Measurements from ENCODE around the gene CBFA2T3. TPM values are rescaled to one million over a fixed set of nuclear protein-coding genes. Genes with fewer than 3 reads are reported as not detected.

The CBFA2T3 gene
- total RNA-seq, 1 experiment from 2014 or later: not detected

DNA sequence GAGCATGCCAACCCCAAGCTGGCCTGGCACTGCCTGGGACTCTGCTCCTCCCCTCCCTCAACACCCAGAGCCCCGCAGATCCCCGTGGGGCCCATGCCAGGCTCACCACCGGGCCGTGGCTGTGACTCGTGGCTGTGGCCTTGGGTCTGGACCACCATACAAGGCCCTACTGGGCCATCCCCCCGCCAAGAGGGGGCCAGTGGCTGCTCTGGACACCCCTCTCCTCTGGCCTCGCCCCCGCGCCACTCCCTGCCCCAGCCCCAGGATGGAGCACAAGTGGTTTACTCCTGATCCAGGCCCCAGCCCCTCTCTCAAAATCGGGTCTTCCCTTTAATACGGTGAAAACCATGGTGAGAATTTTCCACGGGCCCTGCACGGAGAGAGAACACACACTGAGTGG is 113.6 kb downstream of the CBFA2T3 start:
- no peak for DNase-seq (ENCODE audit: low spot score)

GRCh38 chr16:88862968-88863367 is 114.0 kb downstream of the CBFA2T3 start:
- no peak for DNase-seq (ENCODE audit: low spot score)

GRCh38 chr16:88861359-88861758 is 115.6 kb downstream of the CBFA2T3 start:
- no peak for DNase-seq (ENCODE audit: low spot score)

DNA sequence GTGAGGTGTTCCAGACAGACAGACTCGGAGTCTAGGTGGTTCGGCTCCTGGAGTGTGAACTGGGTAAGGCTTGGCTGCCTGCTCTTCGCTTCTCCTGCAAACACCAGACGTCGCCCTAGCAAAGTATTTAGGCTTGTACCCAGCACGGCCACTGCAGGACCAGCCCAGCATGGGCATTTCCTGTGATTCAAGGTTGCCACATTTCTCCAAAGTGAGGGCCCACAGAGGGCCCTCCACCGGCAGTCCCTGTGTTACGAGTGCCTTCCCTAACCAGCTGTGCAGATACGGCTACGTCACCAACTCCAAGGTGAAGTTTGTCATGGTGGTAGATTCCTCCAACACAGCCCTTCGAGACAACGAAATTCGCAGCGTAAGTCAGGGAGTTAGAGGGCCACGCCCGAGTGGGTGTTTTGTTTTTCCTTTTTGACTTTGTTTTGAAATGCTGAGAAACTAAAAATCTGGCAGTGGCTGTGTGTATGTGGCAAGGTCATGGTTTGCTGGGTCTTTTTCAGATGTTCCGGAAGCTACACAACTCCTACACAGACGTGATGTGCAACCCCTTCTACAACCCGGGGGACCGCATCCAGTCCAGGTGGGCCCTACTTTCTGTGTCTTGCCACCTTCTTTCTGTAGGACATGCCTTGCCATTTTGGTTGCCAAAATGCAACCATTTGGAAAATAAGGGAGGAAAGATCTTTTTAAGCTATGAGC is 117.5 kb downstream of the CBFA2T3 start:
- DNase-seq (ENCODE audit: low spot score): no peak

- peak; percentile 48 for DNase-seq (ENCODE audit: low spot score)
Observed at GRCh38 chr16:88857728-88858339, 119.2 kb downstream of the CBFA2T3 start.

DNA sequence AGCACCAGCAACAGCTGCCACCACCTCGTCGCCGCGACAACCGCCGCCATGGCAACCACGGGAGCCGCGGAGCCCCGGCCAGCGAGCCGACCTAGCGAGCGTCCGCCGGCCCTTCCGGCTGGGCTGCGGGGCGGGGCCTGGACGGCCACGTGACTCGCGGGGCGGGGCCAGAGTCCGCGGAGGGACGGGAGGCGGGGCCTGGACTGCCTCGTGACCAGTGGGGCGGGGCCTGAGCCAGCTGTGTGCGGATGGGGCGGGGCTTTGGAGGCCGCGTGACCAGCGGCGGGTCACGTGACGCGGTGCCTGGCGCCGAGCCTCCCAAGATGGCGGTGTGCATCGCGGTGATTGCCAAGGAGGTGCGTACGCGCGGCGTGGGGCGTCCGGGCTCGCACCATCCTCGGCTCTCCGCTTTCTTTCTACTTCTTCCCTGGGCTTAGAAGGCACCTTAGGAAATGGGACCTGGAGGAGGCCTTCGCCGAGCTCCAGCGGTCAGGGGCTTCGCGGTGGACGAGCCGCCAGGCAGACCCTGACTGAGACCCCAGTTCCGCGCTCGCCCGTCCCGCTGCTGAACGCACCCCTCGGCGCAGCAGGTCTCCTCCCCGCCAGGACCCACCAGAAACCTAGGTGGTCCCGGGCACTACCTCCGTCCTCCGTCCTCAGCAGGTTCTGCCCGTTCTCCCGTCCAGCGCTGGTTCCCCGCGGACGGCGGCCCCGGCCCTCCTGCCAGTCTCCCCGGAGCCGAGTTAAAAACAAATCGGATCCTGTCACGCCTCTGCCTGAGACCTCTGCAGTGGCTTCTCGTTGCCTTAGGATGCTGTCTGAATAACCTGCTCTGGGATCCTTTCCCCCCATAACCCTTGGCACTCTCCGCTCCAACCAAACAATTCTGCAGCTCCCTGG is 119.9 kb downstream of the CBFA2T3 start, which contains the start of the genes GALNS and TRAPPC2L:
Gene GALNS (minus strand): TSS at position 120 of the 900 bp plus-strand sequence. CDS start 70 bp downstream, at position 50.
Gene TRAPPC2L (plus strand): TSS at position 300 of the 900 bp plus-strand sequence. CDS start 24 bp downstream, at position 324.
- peak; percentile 84 for DNase-seq (ENCODE audit: low spot score)

DNA sequence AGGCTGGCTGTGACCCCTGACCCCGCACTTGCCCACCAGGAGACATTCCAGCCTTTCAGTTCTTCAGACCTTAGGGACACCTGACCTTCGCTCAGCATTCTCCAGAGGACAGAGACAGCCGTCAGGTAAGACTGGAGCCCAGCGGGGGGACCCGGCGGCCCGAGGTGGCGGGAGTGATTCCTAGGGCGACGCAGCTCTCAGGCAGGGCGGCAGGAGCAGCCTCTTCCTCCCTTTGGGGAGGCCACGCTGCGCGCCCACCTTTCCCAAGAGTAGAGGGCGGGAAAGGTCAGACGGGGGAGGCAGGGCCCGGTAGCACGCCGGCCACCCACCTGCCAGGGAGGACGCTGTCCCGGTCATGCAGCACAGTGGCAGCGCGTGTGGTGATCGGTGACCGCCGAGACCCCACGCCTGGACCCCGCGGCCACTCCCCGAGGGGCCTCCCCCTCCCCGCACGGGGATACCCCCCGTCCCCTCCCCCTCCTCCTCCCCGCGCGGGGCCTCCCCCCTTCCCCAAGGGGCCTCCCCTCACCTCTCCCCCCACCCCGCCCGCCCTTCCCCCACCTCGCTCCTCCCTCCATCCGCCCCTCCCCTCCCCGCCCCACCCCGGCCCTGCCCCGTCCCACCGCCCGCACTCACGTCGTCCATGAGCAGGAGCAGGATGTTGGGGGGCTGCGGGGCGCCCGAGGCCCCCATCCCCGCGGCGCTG is 120.7 kb downstream of the CBFA2T3 start:
- DNase-seq (ENCODE audit: low spot score): no peak

- no peak for DNase-seq (ENCODE audit: low spot score)
Observed at GRCh38 chr16:88855736-88856121, 121.3 kb downstream of the CBFA2T3 start.

DNA sequence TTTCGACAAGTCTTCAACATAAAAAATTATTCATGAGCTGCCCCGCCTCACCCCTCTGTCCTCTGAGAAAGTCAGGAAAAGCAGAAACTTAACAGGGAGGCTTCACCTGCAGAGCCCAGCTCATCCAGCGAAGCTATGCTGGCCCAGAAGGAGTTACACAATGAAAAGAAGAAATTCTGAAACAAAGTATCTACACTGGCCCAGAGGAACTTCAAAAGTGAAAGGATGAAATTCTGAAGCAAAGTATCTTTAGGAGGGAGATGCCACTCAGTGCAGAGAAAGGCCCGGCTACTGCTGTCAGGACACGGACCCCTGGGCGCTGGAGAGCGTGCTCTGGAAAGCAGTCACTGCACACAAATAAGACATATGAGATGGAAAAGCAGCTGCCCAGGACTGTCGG is 121.8 kb downstream of the CBFA2T3 start:
- DNase-seq (ENCODE audit: low spot score): no peak

DNA sequence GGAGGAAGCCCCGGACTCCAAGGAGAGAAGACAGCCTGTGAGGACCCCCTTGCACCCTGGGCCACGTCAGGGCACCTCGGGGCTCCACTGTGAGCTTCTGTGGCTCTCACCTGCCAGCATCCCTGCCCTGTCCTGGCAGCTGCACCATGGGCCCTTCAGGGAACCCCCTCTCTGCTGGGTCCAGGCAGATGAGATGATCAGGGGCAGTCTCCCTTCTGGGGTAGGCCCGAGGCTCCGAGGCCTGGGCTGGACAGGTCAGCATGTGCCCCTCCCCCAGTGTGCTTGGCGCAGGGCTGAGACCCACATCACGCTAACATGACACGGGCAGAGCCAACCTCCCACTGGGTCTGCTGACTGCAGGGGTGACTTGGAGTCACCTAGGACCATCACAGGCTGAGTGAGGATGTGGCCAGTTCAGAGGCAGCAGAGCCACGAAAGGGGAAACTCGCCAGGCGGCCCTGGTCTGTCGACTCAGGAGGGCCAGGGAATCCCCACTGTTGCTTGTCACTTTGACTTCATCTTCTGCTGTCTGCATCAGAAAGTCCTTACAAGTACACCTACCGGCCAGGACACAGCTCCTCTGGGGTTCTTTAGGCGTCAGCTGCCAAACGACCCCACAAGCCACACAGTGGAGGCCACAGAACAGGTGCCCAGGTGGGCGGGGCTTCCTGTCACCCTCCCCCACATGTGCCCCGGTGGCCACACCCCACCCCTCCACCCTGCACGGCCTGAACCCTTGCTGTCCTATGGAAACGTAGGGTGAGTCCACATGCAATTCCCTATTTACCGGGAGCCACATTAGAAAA is 122.5 kb downstream of the CBFA2T3 start:
- DNase-seq (ENCODE audit: low spot score): no peak

- DNase-seq (ENCODE audit: low spot score): no peak
Observed at GRCh38 chr16:88853325-88853941, 123.6 kb downstream of the CBFA2T3 start.

DNA sequence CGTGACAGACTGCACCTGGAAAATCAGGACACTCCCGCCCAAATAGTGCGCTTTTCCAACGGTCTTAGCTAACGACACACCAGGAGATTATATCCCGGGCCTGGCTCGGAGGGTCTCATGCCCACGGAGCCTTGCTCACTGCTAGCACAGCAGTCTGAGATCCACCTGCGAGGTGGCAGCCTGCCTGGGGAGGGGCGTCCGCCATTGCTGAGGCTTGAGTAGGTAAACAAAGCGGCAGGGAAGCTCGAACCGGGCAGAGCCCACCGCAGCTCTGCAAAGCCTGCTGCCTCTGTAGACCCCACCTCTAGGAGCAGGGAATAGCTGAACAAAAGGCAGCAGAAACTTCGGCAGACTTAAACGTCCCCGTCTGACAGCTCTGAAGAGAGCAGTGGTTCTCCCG is 125.4 kb downstream of the CBFA2T3 start:
- no peak for DNase-seq (ENCODE audit: low spot score)

DNA sequence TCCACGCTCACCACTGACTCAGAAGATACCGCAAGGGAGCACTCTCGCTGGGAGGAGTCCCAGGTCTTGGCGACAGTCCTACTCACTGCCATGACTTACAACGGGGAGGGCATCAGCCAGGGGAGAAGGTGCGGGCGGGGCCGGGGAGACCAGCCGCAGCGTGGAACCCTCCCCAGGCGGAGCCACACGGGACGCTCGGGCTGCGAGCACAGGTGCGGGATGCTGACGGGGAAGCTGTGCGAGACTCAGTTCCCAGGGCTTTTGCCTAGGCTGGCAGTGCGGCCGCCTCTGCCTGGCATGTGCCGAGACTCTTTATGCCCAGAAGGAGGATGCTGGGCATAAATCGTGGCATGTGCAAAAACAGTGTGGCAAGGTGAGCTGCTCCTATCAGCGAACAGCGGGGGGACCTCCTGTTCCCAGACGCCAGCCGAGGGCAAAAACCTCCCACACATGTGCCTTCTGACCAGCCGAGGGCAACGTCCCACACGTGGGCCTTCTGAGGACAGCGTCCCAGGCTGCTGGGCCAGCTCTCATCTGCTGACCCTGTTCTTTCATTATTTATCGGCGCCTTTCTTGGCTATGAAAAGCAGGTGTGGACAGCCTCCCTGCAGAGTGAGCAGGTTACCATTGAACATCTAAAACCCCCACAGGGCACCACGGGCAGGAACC is 126.3 kb downstream of the CBFA2T3 start:
- DNase-seq (ENCODE audit: low spot score): no peak

DNA sequence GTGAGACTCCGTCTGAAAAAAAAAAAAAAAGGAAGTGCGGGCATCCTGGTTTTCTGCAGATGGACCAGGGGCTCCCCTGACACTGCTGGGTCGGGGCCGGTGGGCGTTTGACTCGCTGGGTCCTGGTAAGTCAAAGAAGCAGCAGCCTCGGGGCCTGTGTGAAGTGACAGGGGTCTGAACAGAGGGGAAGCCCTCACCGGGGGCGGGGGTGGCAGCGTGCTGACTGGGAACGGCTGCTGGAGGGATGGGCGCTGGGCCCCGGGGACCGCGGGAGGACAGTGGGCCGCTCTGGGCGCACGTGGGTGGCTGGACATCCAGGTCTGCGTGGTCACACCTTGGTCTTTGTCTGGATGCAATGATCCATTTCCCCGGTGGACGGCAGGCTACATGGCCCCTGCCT is 128.4 kb downstream of the CBFA2T3 start:
- no peak for DNase-seq (ENCODE audit: low spot score)

GRCh38 chr16:88847654-88848053 is 129.4 kb downstream of the CBFA2T3 start:
- no peak for DNase-seq (ENCODE audit: low spot score)

- peak; percentile 39 for DNase-seq (ENCODE audit: low spot score)
Observed at GRCh38 chr16:88846088-88846487, 130.9 kb downstream of the CBFA2T3 start.

GRCh38 chr16:88844419-88845036 is 132.5 kb downstream of the CBFA2T3 start:
- DNase-seq (ENCODE audit: low spot score): no peak

GRCh38 chr16:88843256-88843655 is 133.8 kb downstream of the CBFA2T3 start:
- no peak for DNase-seq (ENCODE audit: low spot score)

DNA sequence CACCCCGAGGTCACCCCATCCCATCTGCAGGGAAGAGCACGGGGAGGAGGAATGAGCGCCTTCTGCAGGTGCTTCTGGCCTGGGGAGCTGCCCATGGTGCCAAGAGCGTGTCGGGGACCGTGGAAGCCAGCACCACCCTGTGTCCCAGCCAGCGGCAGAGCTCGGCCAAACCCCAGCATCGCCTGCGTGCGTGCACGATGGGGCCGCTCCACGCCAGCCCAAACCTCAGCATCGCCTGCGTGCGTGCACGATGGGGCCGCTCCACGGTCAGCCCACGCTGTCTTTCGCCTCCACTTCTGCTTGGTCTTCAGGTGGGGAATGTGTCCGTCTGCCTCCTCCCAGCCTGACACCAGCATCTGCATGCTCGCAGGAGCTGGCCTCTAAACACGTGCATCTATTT is 134.2 kb downstream of the CBFA2T3 start:
- DNase-seq (ENCODE audit: low spot score): no peak
